Right lobe of liver (tissue), 6 donors: ENCODE results near the gene ZFPL1. TPM values are rescaled to one million over a fixed set of nuclear protein-coding genes. Genes with fewer than 3 reads are reported as not detected.

ENCODE experiments used
- ATAC-seq, 4 donors: fragments of 200-7000 bp; cut with Tn5 transposase; one replicate each; pipeline ENCODE4 v1.9.1; 2020; ENCODE audit warnings: mild to moderate bottlenecking in 4 of 4, moderate library complexity in 4 of 4
- DNase-seq, 3 donors: peaks; one replicate each; pipeline ENCODE4 v3.0.0-alpha.2; 2020
- H3K27ac ChIP-seq, 3 donors: fragments of 200-600 bp; one replicate each; pipeline ENCODE4 v1.8.0; 2022
- H3K27me3 ChIP-seq, 2 donors: fragments of 200-600 bp; one replicate each; pipeline ENCODE4 v1.8.0; 2022
- H3K36me3 ChIP-seq, 4 donors: fragments of 200-600 bp; sonication (generic) in 1 of 4; one replicate each; pipeline versions ENCODE4 v1.5.1 to v1.8.0; 2017 to 2022; ENCODE audit warnings: control low read depth in 1 of 4
- H3K4me1 ChIP-seq, 4 donors: fragments of 200-600 bp; sonication (generic) in 1 of 4; one replicate each; pipeline versions ENCODE4 v1.5.1 to v1.8.0; 2017 to 2022; ENCODE audit warnings: control low read depth in 1 of 4
- H3K4me3 ChIP-seq, 3 donors: fragments of 200-600 bp; one replicate each; pipeline ENCODE4 v1.8.0; 2022
- H3K9me3 ChIP-seq, 4 donors: fragments of 200-600 bp; sonication (generic) in 1 of 4; one replicate each; pipeline versions ENCODE4 v1.5.1 to v1.8.0; 2017 to 2022; ENCODE audit warnings: control low read depth in 1 of 4
- POLR2A ChIP-seq: fragments of 450-650 bp; IDR thresholded peaks from one replicate; pipeline ENCODE4 v1.6.1; 2017; ENCODE audit warnings: antibody characterized with exemption, mild to moderate bottlenecking
- WGBS: methylation state at CpG from one replicate; pipeline ENCODE4 v1.1.6; 2018; ENCODE audit warnings: low coverage, low lambda C conversion rate; ENCODE audit not compliant: insufficient coverage; ENCODE audit errors: missing lambda C conversion rate; 5-methylcytosine and 5-hydroxymethylcytosine counted together
- intact Hi-C, 2 donors: fragments of 100-400 bp; cut with DNase I; formaldehyde crosslinking; loops; one replicate each; pipeline versions ENCODE4 v1.11.2 to v1.14.1; 2022
- total RNA-seq, 6 experiments: library from RNA; depleted of rRNA in 2 of 6; stranded (reverse); fragments of >200 nt in 2 of 6; fragmentation: NEBNext Ultra II Directional in 3 of 6; extraction: Animal tissue kit (Norgen Biotek cat#: 25700) in 3 of 6; gene quantifications; one replicate each; pipeline versions ENCODE4 v1.1.0 to v1.2.4, GENCODE V29; 2016 to 2023
- TF ChIP-seq, protein P1 (sequence below), 4 donors: fragments of 200-600 bp in 3 of 4; fragments of 450-650 bp in 1 of 4; IDR thresholded peaks; one replicate each; pipeline versions ENCODE4 v1.5.1 to v1.8.0; 2016 to 2022; ENCODE audit warnings: antibody characterized with exemption in 4 of 4, mild to moderate bottlenecking in 2 of 4
- donor health status: DM: no; HTN: yes; CAD: no.
- donor health status: DM: no; HTN: no; CAD: no.
- donor health status: DM: no; HTN: no; CAD: no.
- donor health status: DM: no; HTN: yes; CAD: no.
- donor health status: DM: no; HTN: yes; CAD: no.

The ZFPL1 gene
- total RNA-seq, 6 experiments from 2014 or later, result 15.4 to 22.4 (median 18.0) TPM

DNA sequence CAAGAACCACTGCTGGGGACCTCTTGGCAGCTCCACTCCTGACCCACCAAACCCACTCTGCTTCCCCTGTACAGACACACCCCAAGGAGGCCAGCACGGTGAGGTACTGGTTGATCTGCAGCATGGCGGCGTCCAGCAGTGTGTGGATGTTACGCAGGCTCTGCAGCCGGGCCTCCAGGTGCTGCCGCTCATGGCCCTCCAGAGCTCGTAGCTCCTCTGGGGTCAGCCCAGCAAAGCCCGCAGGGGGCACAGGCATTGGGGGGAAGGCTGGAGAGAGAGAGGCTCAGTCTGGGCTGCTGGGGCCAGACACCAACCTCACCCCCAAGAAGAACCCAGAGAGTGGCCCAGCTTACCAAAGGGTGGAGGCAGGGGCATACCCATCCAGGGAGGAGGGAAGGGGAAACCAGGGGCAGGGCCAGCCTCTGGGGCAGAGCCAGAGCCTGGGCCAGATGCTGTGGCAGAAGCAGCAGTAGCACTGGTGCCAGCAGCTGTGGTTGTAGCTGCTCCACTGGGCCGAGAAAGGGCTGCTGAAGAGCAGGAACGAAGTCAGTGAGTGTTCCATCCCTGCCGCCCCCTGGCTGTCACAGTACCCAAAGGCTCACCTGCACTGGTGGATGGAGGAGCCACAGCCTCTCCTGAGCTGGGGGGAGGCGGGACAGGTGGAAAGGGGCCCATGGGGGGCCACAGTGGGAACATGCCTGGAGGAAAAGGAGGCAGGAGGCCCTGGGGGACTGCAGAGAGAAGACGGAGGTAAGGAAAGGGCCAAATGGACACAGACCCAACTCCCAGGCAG is 45.8 kb downstream of the ZFPL1 start:
- DNase-seq (peak in 2 of 3 donors; percentile 23 to 49), ATAC-seq (no peak)
- intact Hi-C loops, result loop anchor here in 1 of 2 donors (10.0 kb wide), 2 partner anchors 55 to 125 kb away; partner anchors contain the start of gene CAPN1
- Histone ChIP-seq H3K36me3 (peaks cover 11 to 81% (median 34%) of the 10 kb centered on the region in 4 donors), H3K9me3 (no peaks in the 10 kb centered on the region), H3K27ac (no peak overlapping the region), H3K4me3 (no peak overlapping the region), H3K27me3 (no peaks in the 10 kb centered on the region), H3K4me1 (peaks cover 0 to 16% (median 6%) of the 10 kb centered on the region in 4 donors)
- TF ChIP-seq, protein P1, sequence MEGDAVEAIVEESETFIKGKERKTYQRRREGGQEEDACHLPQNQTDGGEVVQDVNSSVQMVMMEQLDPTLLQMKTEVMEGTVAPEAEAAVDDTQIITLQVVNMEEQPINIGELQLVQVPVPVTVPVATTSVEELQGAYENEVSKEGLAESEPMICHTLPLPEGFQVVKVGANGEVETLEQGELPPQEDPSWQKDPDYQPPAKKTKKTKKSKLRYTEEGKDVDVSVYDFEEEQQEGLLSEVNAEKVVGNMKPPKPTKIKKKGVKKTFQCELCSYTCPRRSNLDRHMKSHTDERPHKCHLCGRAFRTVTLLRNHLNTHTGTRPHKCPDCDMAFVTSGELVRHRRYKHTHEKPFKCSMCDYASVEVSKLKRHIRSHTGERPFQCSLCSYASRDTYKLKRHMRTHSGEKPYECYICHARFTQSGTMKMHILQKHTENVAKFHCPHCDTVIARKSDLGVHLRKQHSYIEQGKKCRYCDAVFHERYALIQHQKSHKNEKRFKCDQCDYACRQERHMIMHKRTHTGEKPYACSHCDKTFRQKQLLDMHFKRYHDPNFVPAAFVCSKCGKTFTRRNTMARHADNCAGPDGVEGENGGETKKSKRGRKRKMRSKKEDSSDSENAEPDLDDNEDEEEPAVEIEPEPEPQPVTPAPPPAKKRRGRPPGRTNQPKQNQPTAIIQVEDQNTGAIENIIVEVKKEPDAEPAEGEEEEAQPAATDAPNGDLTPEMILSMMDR (IDR thresholded peaks at IDR 0.05), result no peak
- no peak for TF ChIP-seq POLR2A
- no CpG with 5 or more reads among the region's 13 CpGs for WGBS

DNA sequence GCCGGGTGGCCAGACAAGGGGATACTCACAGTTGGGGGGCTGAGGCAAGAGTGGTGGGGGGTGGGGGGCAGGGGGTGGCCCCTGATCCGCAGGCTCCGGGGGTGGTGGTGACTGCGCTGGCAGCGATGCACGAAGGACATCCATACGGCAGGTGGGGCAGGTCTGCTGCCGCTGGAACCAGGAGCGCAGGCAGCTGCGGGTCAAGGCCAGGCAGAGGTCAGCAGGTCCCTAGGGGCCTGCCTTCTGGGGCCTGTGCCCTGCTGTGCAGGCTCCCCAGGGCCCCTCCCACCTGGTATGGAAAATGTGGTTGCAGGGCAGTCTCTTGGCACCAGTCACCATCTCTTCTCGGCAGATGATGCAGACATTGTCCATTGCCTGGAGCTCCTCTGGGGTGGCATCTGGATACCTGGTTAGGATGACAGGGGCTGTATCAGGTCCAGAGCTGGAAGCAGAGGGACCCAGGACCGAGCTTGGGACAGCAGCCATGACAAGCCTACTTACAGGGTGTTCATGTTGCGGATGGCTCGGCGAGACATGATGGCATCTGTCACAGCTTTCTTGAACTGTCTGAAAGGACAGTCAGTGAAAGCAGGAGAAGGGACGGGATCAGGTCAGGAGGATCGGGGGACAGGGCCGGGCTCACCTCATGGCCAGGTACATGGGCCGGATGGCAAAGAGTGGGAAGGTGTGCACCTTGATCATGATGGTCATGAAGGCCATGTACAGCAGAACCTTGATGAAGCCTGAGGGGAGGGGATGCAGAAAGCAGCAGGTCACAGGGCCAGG is 46.8 kb downstream of the ZFPL1 start:
- no peaks in the 10 kb centered on the region for H3K9me3 ChIP-seq
- H3K36me3 ChIP-seq, result peaks cover 11 to 72% (median 34%) of the 10 kb centered on the region in 4 donors
- no peak overlapping the region for H3K4me3 ChIP-seq
- peaks cover 0 to 22% (median 9%) of the 10 kb centered on the region in 4 donors for H3K4me1 ChIP-seq
- no peaks in the 10 kb centered on the region for H3K27me3 ChIP-seq
- intact Hi-C loops, result loop anchor here in 1 of 2 donors (10.0 kb wide), 1 partner anchor 124 kb away; no protein-coding TSS in a partner anchor
- TF ChIP-seq POLR2A, result no peak
- TF ChIP-seq, protein P1 (IDR thresholded peaks at IDR 0.05), result no peak
- whole genome bisulfite sequencing, result 94% methylated on average over 8 of the region's 19 CpGs
- peak in 2 of 3 donors; percentile 18 to 45 for DNase-seq
- H3K27ac ChIP-seq, result no peak overlapping the region
- no peak for ATAC-seq

DNA sequence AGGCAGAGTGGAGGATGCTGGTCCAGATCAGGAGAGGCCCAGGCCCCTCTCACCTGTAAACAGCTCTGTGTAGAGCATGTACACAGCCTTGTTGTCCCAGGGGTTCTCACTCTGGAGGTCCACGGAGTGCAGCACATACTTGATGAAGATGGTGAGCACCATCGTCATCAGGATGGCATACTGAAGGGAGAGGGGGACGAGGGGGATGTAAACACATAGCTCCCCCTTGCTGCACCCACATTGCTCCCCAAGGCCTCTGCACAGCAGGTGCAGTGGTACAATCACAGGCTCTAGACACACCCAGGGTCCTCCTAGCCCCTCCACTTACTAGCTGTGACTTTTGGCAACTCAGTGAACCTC is 47.4 kb downstream of the ZFPL1 start:
- TF ChIP-seq, protein P1 (IDR thresholded peaks at IDR 0.05), result no peak
- no peak for TF ChIP-seq POLR2A
- no CpG with 5 or more reads among the region's 3 CpGs for WGBS
- Histone ChIP-seq H3K4me3 (no peak overlapping the region), H3K27ac (no peak overlapping the region), H3K9me3 (no peaks in the 10 kb centered on the region), H3K4me1 (peaks cover 0 to 25% (median 11%) of the 10 kb centered on the region in 4 donors), H3K36me3 (peaks cover 11 to 66% (median 34%) of the 10 kb centered on the region in 4 donors), H3K27me3 (no peaks in the 10 kb centered on the region)
- intact Hi-C loops, result loop anchor here in 1 of 2 donors (10.0 kb wide), 1 partner anchor 123 kb away; no protein-coding TSS in a partner anchor
- ATAC-seq (no peak), DNase-seq (no peak)

DNA sequence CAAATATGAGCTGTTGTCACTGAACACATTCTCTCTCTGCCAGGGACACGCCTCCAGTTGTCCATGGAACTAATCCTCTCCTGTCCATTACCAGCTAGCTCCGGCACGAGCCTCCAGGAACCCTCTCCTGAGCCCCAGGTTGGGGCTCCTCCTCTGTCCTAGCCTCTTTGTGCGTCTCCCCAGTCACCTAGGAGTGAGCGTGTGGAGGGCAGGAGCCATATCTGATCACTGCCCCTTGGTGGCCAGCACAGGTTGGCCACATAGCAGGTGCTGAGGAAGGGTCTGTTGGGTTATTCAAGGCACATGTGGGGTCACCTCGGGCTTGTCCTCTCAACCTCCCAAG is 47.8 kb downstream of the ZFPL1 start:
- WGBS, result 51% methylated on average over 5 of the region's 6 CpGs
- no peaks in the 10 kb centered on the region for H3K27me3 ChIP-seq
- H3K36me3 ChIP-seq, result peaks cover 11 to 61% (median 34%) of the 10 kb centered on the region in 4 donors
- H3K27ac ChIP-seq, result no peak overlapping the region
- no peaks in the 10 kb centered on the region for H3K9me3 ChIP-seq
- ATAC-seq (no peak), DNase-seq (no peak)
- H3K4me1 ChIP-seq, result peaks cover 0 to 25% (median 11%) of the 10 kb centered on the region in 4 donors
- no peak overlapping the region for H3K4me3 ChIP-seq
- TF ChIP-seq, protein P1 (IDR thresholded peaks at IDR 0.05), result no peak
- TF ChIP-seq POLR2A, result no peak
- intact Hi-C loops, result loop anchor here in 1 of 2 donors (10.0 kb wide), 1 partner anchor 123 kb away; no protein-coding TSS in a partner anchor
